Panc1 (cell line): ENCODE data around the gene KANSL1L.

Source experiments
- POLR2AphosphoS5 ChIP-seq: IDR thresholded peaks from 2 replicates; pipeline ENCODE4 v1.6.1; 2012; ENCODE audit warnings: mild to moderate bottlenecking, low read depth, low read length, moderate library complexity
- REST ChIP-seq, 2 experiments: IDR thresholded peaks; 2 replicates each; pipeline ENCODE4 v1.6.1; 2011 to 2012; ENCODE audit warnings: low read depth in 2 of 2, control low read depth in 1 of 2, low read length in 1 of 2, mild to moderate bottlenecking in 1 of 2, moderate library complexity in 1 of 2; ENCODE audit not compliant: insufficient read depth in 1 of 2
- SIN3A ChIP-seq: IDR thresholded peaks from 2 replicates; pipeline ENCODE4 v1.6.1; 2012; ENCODE audit warnings: low read depth, mild to moderate bottlenecking, low read length, moderate library complexity, borderline replicate concordance; ENCODE audit not compliant: insufficient read depth
- TCF7L2 ChIP-seq: IDR thresholded peaks from 2 replicates; pipeline ENCODE4 v1.6.1; 2011; ENCODE audit warnings: mild to moderate bottlenecking, low read depth, low read length, inconsistent platforms
- TF ChIP-seq, protein P1 (sequence below): fragments of 450-650 bp; IDR thresholded peaks from 2 replicates; pipeline ENCODE4 v1.5.1; 2017; ENCODE audit warnings: mild to moderate bottlenecking

DNA sequence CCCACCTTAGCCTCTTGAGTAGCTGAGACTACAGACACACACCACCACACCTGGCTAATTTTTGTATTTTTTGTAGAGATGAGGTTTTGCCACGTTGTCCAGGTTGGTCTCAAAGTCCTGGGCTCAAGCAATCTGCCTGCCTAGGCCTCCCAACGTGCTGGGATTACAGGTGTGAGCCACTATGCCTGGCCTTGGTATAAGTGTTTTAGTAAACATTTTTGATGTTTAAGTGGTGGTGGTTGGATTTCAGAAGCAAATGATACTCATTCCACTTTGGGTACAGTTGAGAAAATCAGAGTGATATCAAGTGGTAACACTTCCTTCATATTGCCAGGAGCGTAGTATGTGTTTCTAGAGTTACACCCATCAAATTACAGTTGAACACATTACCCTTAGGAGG, 28.6 kb upstream of the KANSL1L start:
- TF ChIP-seq, protein P1, sequence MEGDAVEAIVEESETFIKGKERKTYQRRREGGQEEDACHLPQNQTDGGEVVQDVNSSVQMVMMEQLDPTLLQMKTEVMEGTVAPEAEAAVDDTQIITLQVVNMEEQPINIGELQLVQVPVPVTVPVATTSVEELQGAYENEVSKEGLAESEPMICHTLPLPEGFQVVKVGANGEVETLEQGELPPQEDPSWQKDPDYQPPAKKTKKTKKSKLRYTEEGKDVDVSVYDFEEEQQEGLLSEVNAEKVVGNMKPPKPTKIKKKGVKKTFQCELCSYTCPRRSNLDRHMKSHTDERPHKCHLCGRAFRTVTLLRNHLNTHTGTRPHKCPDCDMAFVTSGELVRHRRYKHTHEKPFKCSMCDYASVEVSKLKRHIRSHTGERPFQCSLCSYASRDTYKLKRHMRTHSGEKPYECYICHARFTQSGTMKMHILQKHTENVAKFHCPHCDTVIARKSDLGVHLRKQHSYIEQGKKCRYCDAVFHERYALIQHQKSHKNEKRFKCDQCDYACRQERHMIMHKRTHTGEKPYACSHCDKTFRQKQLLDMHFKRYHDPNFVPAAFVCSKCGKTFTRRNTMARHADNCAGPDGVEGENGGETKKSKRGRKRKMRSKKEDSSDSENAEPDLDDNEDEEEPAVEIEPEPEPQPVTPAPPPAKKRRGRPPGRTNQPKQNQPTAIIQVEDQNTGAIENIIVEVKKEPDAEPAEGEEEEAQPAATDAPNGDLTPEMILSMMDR = no peak
- no peak for TF ChIP-seq POLR2AphosphoS5
- TF ChIP-seq TCF7L2 = no peak
- TF ChIP-seq REST (IDR thresholded peaks at IDR 0.05; ENCODE audit: insufficient read depth in 1 of 2, low read depth in 2 of 2, low read length in 1 of 2) = no peak
- TF ChIP-seq SIN3A = no peak
